Kidney epithelial cell (primary cell): ENCODE results near the gene MAEA. TPM values are rescaled to one million over a fixed set of nuclear protein-coding genes. Genes with fewer than 3 reads are reported as not detected.

ENCODE experiments used
- DNase-seq: peaks from one replicate; pipeline ENCODE4 v3.0.0-alpha.2; 2010; ENCODE audit warnings: low read depth
- H3K27me3 ChIP-seq: 2 replicates; pipeline ENCODE4 v1.6.0; 2011; ENCODE audit warnings: low read length; ENCODE audit not compliant: control insufficient read depth, insufficient read depth
- H3K36me3 ChIP-seq: 2 replicates; pipeline ENCODE4 v1.5.1; 2011; ENCODE audit warnings: low read length; ENCODE audit not compliant: control insufficient read depth, insufficient read depth
- H3K4me3 ChIP-seq: 2 replicates; pipeline ENCODE4 v1.5.1; 2011; ENCODE audit warnings: low read depth, mild to moderate bottlenecking, control low read depth, low read length
- total RNA-seq: library from RNA; depleted of rRNA; stranded (reverse); fragments of >200 nt; gene quantifications from 2 replicates; pipeline ENCODE4 v1.2.3, GENCODE V29; 2015
- TF ChIP-seq, protein P1 (sequence below): IDR thresholded peaks from 2 replicates; pipeline ENCODE4 v1.5.1; 2011; ENCODE audit warnings: mild to moderate bottlenecking, moderate library complexity, low read length, control low read depth, inconsistent platforms; ENCODE audit not compliant: insufficient read depth, poor library complexity, severe bottlenecking

The MAEA gene
- total RNA-seq, 1 donor from 2014 or later = 79.1 TPM

GRCh38 chr4:1325681-1326635, 36.3 kb downstream of the MAEA start:
- no peaks in the 10 kb centered on the region for H3K27me3 ChIP-seq
- no peak for DNase-seq
- H3K4me3 ChIP-seq = no peak overlapping the region
- TF ChIP-seq, protein P1, sequence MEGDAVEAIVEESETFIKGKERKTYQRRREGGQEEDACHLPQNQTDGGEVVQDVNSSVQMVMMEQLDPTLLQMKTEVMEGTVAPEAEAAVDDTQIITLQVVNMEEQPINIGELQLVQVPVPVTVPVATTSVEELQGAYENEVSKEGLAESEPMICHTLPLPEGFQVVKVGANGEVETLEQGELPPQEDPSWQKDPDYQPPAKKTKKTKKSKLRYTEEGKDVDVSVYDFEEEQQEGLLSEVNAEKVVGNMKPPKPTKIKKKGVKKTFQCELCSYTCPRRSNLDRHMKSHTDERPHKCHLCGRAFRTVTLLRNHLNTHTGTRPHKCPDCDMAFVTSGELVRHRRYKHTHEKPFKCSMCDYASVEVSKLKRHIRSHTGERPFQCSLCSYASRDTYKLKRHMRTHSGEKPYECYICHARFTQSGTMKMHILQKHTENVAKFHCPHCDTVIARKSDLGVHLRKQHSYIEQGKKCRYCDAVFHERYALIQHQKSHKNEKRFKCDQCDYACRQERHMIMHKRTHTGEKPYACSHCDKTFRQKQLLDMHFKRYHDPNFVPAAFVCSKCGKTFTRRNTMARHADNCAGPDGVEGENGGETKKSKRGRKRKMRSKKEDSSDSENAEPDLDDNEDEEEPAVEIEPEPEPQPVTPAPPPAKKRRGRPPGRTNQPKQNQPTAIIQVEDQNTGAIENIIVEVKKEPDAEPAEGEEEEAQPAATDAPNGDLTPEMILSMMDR = no peak
- peaks cover 4% of the 10 kb centered on the region for H3K36me3 ChIP-seq

GRCh38 chr4:1326751-1327525, 37.2 kb downstream of the MAEA start:
- DNase-seq = no peak
- Histone ChIP-seq H3K36me3 (peaks cover 4% of the 10 kb centered on the region), H3K4me3 (no peak overlapping the region), H3K27me3 (no peaks in the 10 kb centered on the region)
- TF ChIP-seq, protein P1 = no peak

DNA sequence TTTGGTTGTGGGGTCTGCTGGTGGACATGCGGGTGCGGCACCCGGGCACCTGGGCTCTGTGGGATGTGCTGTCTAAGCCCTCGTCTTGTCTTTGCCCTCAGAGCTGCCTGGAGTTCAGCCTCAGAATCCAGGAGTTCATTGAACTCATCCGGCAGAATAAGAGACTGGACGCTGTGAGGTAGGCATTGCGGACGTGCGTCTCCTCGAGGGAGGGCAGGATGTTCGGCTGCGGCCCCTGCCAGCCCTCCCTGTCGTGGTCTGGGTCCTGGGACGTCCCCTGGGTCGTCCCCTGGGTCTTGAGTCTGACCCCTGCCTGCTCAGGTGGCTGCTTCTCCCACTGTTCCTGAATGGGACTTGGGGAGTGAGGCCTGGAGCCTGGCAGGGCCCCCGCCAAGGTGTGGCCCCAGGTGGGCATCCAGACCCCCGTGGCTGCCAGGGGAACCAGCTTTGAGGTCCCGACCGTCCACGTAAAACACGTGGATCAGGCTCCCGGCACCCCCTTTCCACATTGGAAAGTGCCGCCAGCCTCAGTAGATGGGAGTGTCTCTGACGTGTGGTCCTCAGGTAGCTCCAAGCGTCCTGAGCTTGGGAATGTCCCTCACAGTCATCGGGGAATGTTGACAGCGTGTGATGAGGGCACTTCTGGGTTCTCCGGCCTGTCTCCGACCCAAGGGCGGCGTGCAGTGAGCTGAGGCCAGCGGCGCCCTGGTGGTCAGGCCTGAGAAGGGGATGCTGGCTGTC, 38.0 kb downstream of the MAEA start:
- TF ChIP-seq, protein P1 = no peak
- Histone ChIP-seq H3K4me3 (no peak overlapping the region), H3K27me3 (no peaks in the 10 kb centered on the region), H3K36me3 (peaks cover 4% of the 10 kb centered on the region)
- no peak for DNase-seq

GRCh38 chr4:1328267-1329155, 38.8 kb downstream of the MAEA start:
- H3K4me3 ChIP-seq = no peak overlapping the region
- DNase-seq = no peak
- TF ChIP-seq, protein P1 = no peak
- H3K27me3 ChIP-seq = no peaks in the 10 kb centered on the region
- H3K36me3 ChIP-seq = peaks cover 4% of the 10 kb centered on the region
